Measurements from ENCODE around the gene MUC5B. TPM values are rescaled to one million over a fixed set of nuclear protein-coding genes. Genes with fewer than 3 reads are reported as not detected.
"Not testable (repeated sequence)": the region's sequence is repeated elsewhere in the genome, so short reads cannot be mapped to it uniquely, and the experiment has no call there.

The MUC5B gene
- total RNA-seq, 1 experiment from 2014 or later: 2.1 TPM

GRCh38 chr11:1241706-1242105 is 18.8 kb downstream of the MUC5B start:
- Histone ChIP-seq H3K9me2 (ENCODE audit: insufficient read depth) (no peaks in the 10 kb centered on the region), H3K9me3 (ENCODE audit: insufficient read depth, low read depth) (no peaks in the 10 kb centered on the region), H4K20me1 (ENCODE audit: insufficient read depth) (no peaks in the 10 kb centered on the region), H3K36me3 (ENCODE audit: low read depth) (no peaks in the 10 kb centered on the region), H3K79me2 (ENCODE audit: low read depth) (no peaks in the 10 kb centered on the region), H3K4me2 (no peak overlapping the region), H3F3A (ENCODE audit: insufficient read depth, low read depth) (no peaks in the 10 kb centered on the region; the same call in 1 of the 2 replicates), H3K4me3 (no peak overlapping the region), H2AFZ (no peak overlapping the region), H3K27ac (no peak overlapping the region), H3K27me3 (ENCODE audit: insufficient read depth, low read depth) (no peaks in the 10 kb centered on the region), H3K4me1 (replicated peaks; ENCODE audit: insufficient read depth) (0 out of 2 replicates have a peak, but pooled peaks cover 4% of the 10 kb centered on the region)
- CTCF ChIA-PET: no interaction called here
- DNase-seq: no peak
- POLR2A ChIA-PET (ENCODE audit: unreplicated experiment): no interaction called here
- BruUV-seq (replicated peaks): no TSS peak
- TF ChIP-seq EZH2 (IDR thresholded peaks at IDR 0.05; ENCODE audit: low read depth) (no peak), CTCF (conservative IDR thresholded peaks at IDR 0.05) (no peak)
- intact Hi-C loops (cut with micrococcal nuclease; ENCODE audit: unreplicated experiment): no loop called here

- H3K9me3 ChIP-seq (ENCODE audit: insufficient read depth, low read depth): no peaks in the 10 kb centered on the region
These were observed 19.4 kb downstream of the MUC5B start for GRCh38 chr11:1242289-1242688.

GRCh38 chr11:1242751-1243150 is 19.9 kb downstream of the MUC5B start:
- POLR2A ChIA-PET (ENCODE audit: unreplicated experiment); BruUV-seq (replicated peaks); H3K27me3 ChIP-seq (ENCODE audit: insufficient read depth, low read depth); H3F3A ChIP-seq (ENCODE audit: insufficient read depth, low read depth); H3K9me2 ChIP-seq (ENCODE audit: insufficient read depth); H3K4me1 ChIP-seq (replicated peaks; ENCODE audit: insufficient read depth); H3K9me3 ChIP-seq (ENCODE audit: insufficient read depth, low read depth); H3K4me3 ChIP-seq; H3K27ac ChIP-seq; H3K79me2 ChIP-seq (ENCODE audit: low read depth); DNase-seq; CTCF ChIA-PET; H4K20me1 ChIP-seq (ENCODE audit: insufficient read depth); H2AFZ ChIP-seq; H3K4me2 ChIP-seq; intact Hi-C loops (cut with micrococcal nuclease; ENCODE audit: unreplicated experiment); H3K36me3 ChIP-seq (ENCODE audit: low read depth): not testable (repeated sequence)

More at GRCh38 chr11:1242289-1242688, 19.4 kb downstream of the MUC5B start:
- ChIA-PET CTCF (no interaction called here), POLR2A (ENCODE audit: unreplicated experiment) (no interaction called here)
- Histone ChIP-seq H3K27ac (no peak overlapping the region), H3F3A (ENCODE audit: insufficient read depth, low read depth) (no peaks in the 10 kb centered on the region; the same call in 1 of the 2 replicates), H3K79me2 (ENCODE audit: low read depth) (no peaks in the 10 kb centered on the region), H4K20me1 (ENCODE audit: insufficient read depth) (no peaks in the 10 kb centered on the region), H3K4me2 (no peak overlapping the region), H3K4me1 (replicated peaks; ENCODE audit: insufficient read depth) (0 out of 2 replicates have a peak, but pooled peaks cover 2% of the 10 kb centered on the region), H3K4me3 (no peak overlapping the region), H2AFZ (no peak overlapping the region), H3K27me3 (ENCODE audit: insufficient read depth, low read depth) (no peaks in the 10 kb centered on the region), H3K36me3 (ENCODE audit: low read depth) (no peaks in the 10 kb centered on the region), H3K9me2 (ENCODE audit: insufficient read depth) (no peaks in the 10 kb centered on the region)
- intact Hi-C loops (cut with micrococcal nuclease; ENCODE audit: unreplicated experiment): no loop called here
- TF ChIP-seq CTCF (conservative IDR thresholded peaks at IDR 0.05) (no peak), EZH2 (IDR thresholded peaks at IDR 0.05; ENCODE audit: low read depth) (no peak)
- no TSS peak for BruUV-seq (replicated peaks)
- no peak for DNase-seq

- CTCF ChIA-PET; H3K4me3 ChIP-seq; H3K79me2 ChIP-seq (ENCODE audit: low read depth); H4K20me1 ChIP-seq (ENCODE audit: insufficient read depth); H3K9me2 ChIP-seq (ENCODE audit: insufficient read depth); intact Hi-C loops (cut with micrococcal nuclease; ENCODE audit: unreplicated experiment); H3K4me2 ChIP-seq; H2AFZ ChIP-seq; H3K4me1 ChIP-seq (replicated peaks; ENCODE audit: insufficient read depth); H3F3A ChIP-seq (ENCODE audit: insufficient read depth, low read depth); H3K36me3 ChIP-seq (ENCODE audit: low read depth); H3K9me3 ChIP-seq (ENCODE audit: insufficient read depth, low read depth); BruUV-seq (replicated peaks); H3K27ac ChIP-seq; POLR2A ChIA-PET (ENCODE audit: unreplicated experiment); H3K27me3 ChIP-seq (ENCODE audit: insufficient read depth, low read depth); DNase-seq: not testable (repeated sequence)
These were observed 20.7 kb downstream of the MUC5B start for GRCh38 chr11:1243521-1243920.

- H3K27me3 ChIP-seq (ENCODE audit: insufficient read depth, low read depth); CTCF ChIA-PET; intact Hi-C loops (cut with micrococcal nuclease; ENCODE audit: unreplicated experiment); H3K9me2 ChIP-seq (ENCODE audit: insufficient read depth); H2AFZ ChIP-seq; H3K79me2 ChIP-seq (ENCODE audit: low read depth); H3K4me3 ChIP-seq; POLR2A ChIA-PET (ENCODE audit: unreplicated experiment); H4K20me1 ChIP-seq (ENCODE audit: insufficient read depth); H3K4me2 ChIP-seq; H3K27ac ChIP-seq; H3K36me3 ChIP-seq (ENCODE audit: low read depth); H3K9me3 ChIP-seq (ENCODE audit: insufficient read depth, low read depth); DNase-seq; H3F3A ChIP-seq (ENCODE audit: insufficient read depth, low read depth); H3K4me1 ChIP-seq (replicated peaks; ENCODE audit: insufficient read depth); BruUV-seq (replicated peaks): not testable (repeated sequence)
These were observed 21.7 kb downstream of the MUC5B start for GRCh38 chr11:1244557-1244956.

- H3K36me3 ChIP-seq (ENCODE audit: low read depth); H3K4me1 ChIP-seq (replicated peaks; ENCODE audit: insufficient read depth); POLR2A ChIA-PET (ENCODE audit: unreplicated experiment); BruUV-seq (replicated peaks); H3K27me3 ChIP-seq (ENCODE audit: insufficient read depth, low read depth); H3K9me3 ChIP-seq (ENCODE audit: insufficient read depth, low read depth); H4K20me1 ChIP-seq (ENCODE audit: insufficient read depth); H3K4me2 ChIP-seq; H2AFZ ChIP-seq; intact Hi-C loops (cut with micrococcal nuclease; ENCODE audit: unreplicated experiment); H3K79me2 ChIP-seq (ENCODE audit: low read depth); H3K27ac ChIP-seq; H3F3A ChIP-seq (ENCODE audit: insufficient read depth, low read depth); H3K4me3 ChIP-seq; DNase-seq; H3K9me2 ChIP-seq (ENCODE audit: insufficient read depth); CTCF ChIA-PET: not testable (repeated sequence)
These were observed 22.9 kb downstream of the MUC5B start for GRCh38 chr11:1245717-1246116.

Data from PC-9 (cell line).